Measurements from ENCODE around the gene PCSK7.
A peak's percentile ranks its signal among the peaks of the same experiment; 100 is the strongest.

DNA sequence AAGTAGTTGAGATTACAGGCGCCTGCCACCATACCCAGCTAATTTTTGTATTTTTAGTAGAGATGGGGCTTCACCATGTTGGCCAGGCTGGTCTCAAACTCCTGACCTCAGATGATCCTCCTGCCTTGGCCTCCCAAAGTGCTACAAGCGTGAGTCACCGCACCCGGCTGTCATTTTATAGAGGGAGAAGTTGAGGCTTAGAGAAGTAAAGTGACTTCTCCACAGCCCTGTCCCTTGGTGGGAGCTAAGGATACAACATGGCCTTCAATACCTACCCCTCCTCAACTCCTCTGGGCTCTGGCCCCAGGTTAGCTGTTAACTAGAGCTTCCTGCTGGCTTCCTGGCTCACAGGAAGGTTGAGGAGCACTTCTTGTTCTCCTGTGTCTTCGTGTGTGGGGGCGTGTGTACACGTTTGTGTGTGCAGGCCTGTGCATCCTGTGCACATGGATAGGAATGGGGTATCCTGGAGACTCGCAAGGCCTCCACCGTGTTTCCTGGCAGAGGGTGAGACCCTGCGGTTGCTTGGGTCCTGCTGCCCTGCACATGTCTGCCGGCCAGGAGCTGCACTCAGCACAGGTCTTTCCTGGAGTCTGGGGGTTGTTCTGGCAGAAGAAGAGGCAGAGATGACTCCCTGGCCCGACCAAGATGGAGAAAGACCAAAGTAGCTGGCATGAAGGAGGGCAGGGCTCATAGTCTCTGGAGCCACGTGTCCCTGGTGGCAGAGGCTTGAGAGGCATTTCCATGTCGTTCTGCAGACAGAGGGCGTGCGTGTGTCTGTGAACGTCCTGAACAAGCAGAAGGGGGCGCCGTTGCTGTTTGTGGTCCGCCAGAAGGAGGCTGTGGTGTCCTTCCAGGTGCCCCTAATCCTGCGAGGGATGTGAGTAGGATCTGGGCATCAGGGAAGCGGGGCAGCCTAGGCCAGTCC is 51.0 kb downstream of the PCSK7 start:
- TF ChIP-seq, protein P1, sequence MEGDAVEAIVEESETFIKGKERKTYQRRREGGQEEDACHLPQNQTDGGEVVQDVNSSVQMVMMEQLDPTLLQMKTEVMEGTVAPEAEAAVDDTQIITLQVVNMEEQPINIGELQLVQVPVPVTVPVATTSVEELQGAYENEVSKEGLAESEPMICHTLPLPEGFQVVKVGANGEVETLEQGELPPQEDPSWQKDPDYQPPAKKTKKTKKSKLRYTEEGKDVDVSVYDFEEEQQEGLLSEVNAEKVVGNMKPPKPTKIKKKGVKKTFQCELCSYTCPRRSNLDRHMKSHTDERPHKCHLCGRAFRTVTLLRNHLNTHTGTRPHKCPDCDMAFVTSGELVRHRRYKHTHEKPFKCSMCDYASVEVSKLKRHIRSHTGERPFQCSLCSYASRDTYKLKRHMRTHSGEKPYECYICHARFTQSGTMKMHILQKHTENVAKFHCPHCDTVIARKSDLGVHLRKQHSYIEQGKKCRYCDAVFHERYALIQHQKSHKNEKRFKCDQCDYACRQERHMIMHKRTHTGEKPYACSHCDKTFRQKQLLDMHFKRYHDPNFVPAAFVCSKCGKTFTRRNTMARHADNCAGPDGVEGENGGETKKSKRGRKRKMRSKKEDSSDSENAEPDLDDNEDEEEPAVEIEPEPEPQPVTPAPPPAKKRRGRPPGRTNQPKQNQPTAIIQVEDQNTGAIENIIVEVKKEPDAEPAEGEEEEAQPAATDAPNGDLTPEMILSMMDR (IDR thresholded peaks at IDR 0.05; ENCODE audit: poor library complexity) = peak; percentile 44
- TF ChIP-seq EZH2 (IDR thresholded peaks at IDR 0.05; ENCODE audit: borderline replicate concordance) = no peak
- TF ChIP-seq EZH2phosphoT487 (IDR thresholded peaks at IDR 0.05; ENCODE audit: low read depth, severe bottlenecking, unreplicated experiment) = no peak

Measured in hepatocyte (in vitro differentiated cells).